ENCODE data around the gene PTGIR.

- no peak for TF ChIP-seq SP1 (IDR thresholded peaks at IDR 0.05)
- TF ChIP-seq SUZ12 (IDR thresholded peaks at IDR 0.05) = no peak
- no peak for TF ChIP-seq ZNF384 (IDR thresholded peaks at IDR 0.05)
- no peak for TF ChIP-seq FOXK2 (IDR thresholded peaks at IDR 0.05)
- no peak for TF ChIP-seq BHLHE40 (IDR thresholded peaks at IDR 0.05; ENCODE audit: borderline replicate concordance)
- TF ChIP-seq FOXM1 (IDR thresholded peaks at IDR 0.05; ENCODE audit: borderline replicate concordance) = no peak
- TF ChIP-seq ELF4 (IDR thresholded peaks at IDR 0.05) = no peak
- no peak for TF ChIP-seq FOXA1 (IDR thresholded peaks at IDR 0.05)
- TF ChIP-seq ARNT (IDR thresholded peaks at IDR 0.05) = no peak
- no peak for TF ChIP-seq HDGF (IDR thresholded peaks at IDR 0.05; ENCODE audit: borderline replicate concordance)
Observed at GRCh38 chr19:46607448-46607841, 17.4 kb downstream of the PTGIR start.

Data from HEK293T (cell line).